ENCODE data around the gene IFT122.

Gene IFT122

GRCh38 chr3:129440618-129441190 lies 680 bp downstream of the IFT122 start:
- no peak for DNase-seq

DNA sequence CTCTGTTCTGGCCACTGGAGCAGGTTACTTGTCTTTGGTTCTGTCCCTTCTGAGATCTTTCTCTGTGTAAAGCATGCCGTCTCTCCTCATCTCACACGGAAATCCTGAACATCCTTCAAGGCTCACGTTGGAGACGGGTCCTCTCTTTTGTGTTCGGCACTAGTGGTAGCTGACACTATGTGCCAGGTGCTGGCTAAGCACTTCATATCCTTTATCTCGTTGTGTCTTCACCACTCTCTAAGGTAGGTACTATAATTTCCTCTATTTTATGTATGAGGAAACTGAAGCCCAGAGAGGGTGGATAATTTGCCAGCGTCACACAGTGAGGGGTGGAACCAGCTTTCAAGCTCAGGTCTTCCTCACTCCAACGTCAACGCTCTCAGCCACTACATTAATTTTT lies 1.2 kb downstream of the IFT122 start:
- no peak for DNase-seq

DNA sequence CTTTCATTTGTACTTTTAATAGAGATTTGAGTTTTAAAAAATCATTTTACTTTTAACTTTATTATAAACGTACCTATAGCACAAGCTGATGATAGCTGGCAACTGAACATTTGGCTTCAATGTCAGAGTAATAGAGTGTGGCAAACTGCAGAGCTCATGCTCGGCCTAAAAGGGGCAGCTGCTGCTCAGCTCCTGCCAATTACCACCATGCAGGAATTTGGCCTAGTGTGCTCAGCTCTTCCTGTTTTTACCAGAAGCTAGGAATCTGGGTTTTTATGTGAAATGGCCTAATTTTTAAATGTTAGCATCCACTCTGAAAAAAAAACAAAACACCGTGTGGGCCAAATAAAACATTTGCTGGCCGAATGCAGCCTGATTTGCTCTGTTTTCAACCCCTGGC lies 1.8 kb downstream of the IFT122 start:
- DNase-seq = no peak

DNA sequence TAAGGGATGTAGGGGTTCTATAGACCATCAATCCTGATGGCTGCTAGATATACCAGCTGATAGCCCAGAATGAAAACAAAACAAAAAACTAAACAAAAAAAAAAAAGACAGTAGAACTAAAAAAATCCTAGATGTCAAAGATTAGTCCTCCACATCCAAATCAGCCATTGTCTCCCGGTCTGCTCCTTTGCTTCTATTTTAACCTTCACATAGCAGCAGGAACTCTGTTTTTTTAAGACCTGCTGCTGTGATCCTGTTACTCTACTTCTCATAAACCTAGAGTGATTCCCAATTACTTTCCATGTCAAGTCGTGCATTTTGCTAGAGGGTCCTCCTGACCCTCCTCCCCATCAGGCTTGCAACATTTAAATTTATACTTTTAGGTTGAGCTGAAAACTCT lies 2.5 kb downstream of the IFT122 start:
- DNase-seq = no peak

- DNase-seq = no peak
These were observed 2.9 kb downstream of the IFT122 start for GRCh38 chr3:129442947-129443346.

GRCh38 chr3:129445471-129445870 lies 5.4 kb downstream of the IFT122 start:
- no peak for DNase-seq

DNA sequence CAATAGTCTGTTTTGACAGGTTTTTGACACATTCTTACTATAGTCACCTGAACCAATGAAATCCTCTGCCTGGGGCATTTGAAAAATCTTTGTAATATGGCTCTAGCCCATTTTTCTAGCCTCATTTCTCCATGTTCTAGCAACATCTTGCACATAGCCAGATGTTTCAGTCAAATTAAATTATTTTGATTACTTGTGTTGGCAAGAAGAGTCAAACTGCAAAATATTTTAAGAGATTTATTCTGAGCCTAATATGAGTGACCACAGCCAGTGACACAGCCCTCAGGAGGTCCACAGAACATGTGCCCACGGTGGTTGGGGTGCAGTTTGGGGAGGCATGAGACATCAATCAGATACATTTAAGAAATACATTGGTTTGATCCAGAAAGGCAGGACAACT lies 6.9 kb downstream of the IFT122 start:
- DNase-seq = no peak

DNA sequence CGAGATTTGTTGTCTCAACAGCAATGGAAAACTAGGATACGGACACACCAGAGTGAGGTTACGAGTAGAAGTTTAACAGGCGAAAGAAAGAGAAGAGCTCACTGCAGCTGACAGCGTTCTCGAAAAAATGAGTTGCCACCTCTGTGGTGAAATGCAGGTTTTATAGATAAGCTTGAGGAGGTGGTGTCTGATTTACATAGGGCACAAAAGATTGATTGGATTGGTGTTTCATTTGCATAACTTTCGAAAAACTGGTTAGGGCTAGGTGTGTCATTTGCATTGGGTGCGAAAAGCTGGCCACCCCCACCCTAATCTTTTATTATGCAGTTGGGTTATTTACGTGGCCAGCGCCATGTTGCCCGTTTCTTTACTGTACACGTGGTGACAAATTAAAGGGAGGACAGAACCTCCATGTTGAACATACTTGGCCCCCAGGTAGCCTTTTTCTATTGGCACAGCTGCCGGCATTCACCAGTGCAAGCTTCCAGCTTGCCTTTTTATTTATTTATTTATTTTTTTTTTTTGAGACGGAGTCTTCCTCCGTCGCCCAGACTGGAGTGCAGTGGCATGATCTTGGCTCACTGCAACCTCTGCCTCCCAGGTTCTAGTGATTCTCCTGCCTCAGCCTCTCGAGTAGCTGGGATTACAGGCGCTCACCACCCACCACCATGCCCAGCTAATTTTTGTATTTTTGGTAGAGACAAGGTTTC lies 8.3 kb downstream of the IFT122 start:
- DNase-seq = no peak

DNA sequence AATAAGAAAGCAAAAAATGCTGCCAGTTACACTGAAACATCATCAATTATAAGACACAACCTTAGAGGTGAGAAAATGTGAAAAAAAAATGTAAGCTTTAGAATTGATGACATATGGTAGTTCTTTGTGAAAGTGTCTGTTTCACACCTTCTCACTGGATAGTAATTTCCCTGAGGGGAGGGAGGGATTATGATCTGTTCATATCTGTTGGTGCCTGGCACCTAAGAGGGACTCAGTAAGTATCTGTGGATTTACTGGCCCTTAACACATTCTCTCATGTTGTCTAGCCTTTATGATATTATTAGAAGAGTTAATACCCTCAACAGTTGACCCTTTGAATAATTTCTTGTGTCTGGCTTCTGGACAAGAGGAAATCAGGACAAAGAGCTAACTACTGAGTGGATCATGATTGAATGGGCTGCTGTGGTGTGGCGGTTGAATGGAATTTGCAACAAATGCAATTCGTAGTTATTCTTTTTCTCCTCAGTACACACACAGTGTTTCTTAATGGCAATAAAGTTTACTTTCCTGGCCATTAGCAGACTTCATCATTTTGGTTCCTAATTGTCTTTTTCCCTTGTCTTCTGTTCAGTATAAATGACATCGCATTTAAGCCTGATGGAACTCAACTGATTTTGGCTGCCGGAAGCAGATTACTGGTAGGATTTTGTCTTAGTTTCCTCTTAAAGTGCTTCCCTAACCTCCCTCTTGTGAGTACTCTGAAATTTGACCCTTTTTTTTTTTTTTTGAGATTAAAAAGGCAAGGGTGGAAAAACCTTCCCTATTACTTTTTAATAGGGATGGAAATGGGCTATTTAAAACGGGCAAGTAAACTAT lies 9.5 kb downstream of the IFT122 start:
- DNase-seq = no peak

DNA sequence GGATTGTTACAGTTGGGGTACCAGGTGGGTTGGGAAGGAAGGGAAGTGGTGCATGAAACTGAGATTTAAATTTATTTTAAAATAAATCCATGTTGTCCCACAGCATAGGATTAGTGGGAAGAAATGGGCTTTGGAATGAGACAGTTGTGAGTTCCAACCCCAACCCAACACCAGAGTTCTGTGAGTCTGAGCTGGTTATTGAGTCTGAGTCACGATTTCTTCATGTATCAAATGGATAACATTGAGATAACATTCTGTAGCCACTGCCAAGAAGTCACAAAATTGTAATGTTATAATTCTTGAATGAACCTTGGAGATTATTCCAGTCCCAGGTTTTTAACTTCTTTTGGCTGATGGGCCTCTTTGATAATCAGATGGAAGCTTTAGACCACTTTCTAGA lies 13.7 kb downstream of the IFT122 start:
- no peak for DNase-seq

GRCh38 chr3:129460155-129460554 lies 20.1 kb downstream of the IFT122 start:
- no peak for DNase-seq

DNA sequence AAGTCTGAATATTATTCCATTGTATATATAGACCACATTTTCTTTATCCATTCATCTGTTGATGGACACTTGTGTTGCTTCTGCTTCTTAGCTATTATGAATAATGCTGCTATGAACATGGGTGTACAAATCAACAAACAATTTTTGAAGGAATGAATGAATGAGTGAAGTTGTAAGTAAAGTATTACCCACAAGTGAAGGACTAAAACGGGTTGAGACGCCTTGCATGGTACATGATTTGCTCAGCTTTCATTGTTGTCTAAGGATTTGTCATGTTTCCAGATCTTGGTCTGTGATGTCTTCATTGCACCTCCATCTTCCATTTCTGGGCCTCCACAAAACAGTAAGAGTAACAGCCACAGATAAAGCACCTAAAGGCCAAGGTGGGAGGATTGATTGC lies 20.5 kb downstream of the IFT122 start:
- DNase-seq = no peak

GRCh38 chr3:129461022-129461421 lies 21.0 kb downstream of the IFT122 start:
- no peak for DNase-seq

DNA sequence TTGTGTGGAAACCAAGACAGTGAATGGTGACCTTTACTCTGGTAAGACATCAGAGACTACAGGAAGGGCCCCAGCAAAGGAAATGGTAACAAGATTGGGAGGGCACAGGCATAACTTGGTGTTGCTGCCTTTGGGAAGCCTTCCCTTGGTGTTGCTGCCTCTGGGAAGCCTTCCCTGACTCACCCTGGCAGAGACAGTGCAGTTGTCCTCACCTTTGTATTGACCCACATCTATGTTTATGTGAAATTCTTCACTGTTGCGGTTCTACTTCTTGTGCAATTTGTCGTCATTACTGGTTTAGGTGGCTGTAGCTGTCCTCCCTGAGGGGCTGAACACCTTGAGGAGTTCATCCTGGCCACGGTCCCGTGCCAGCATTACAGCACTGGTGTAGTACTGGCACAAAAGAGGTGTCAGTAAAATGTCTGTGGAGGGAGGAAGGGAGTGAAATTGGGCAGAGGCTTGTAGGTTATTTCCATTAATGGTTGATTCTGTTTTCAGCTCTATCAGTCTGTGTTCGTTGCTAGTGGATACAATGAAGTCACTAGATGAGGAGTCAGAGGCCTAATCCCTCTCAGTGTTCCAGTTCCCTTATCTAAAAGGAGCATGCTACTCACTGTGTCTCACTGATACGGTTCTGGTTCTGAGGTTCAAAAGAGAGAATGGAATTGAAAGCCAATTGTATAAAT lies 21.6 kb downstream of the IFT122 start:
- no peak for DNase-seq

- no peak for DNase-seq
These were observed 22.4 kb downstream of the IFT122 start for GRCh38 chr3:129462361-129462968.

DNA sequence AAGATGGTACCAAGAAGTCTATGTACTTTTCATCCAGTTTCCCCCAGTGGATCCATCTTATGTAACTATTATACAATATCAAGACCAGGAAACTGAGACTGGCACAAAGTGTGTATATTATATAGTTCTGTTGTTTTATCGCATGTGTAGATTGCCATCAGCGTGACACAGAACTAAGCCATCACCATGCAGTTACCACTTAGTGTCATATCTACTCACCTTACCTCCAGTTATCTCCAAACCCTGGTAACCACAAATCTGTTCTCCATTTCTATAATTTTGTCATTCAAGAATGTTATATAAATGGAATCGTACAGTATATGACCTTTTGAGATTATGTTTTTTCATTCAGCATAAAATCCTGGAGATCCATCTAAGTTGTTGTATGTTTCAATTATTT lies 23.1 kb downstream of the IFT122 start:
- no peak for DNase-seq

DNA sequence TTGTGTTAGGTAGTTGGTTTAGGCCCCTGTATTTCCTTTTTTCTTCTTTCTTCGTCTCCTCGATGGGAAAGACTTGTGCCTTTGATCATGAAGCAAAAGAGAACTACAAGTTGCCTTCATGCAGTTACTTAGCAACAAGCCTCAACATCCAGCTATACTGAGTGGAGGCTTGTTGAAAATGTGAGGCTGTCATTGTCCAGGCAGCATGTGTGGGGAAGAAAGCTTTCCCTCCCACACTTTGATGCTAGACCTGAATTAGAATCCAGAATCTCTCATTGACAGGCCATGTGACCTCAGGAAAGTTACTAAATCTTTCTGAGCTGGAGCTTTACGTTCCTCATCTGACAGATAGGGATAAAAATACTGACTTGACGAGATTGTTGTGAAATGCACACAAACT lies 23.7 kb downstream of the IFT122 start:
- DNase-seq = no peak

DNA sequence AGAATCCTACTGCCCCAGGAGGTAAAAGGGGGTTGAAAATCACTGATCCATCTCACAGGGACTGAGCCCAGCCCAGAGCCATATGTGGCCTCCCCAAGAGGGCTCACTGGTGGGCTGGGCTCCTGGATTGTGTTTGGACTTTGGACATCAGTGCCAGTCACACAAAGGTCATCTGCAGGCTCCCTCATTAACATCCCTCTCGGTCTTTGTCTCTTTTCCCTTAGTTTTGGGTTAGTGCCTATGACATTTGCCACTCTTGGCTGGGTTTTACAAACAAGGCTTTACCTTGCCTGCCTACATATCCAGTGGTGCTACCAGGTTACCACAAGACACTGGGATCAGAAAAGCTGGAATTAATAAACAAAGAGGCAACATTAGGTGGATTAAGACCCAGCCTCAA lies 27.9 kb downstream of the IFT122 start:
- DNase-seq = no peak

DNA sequence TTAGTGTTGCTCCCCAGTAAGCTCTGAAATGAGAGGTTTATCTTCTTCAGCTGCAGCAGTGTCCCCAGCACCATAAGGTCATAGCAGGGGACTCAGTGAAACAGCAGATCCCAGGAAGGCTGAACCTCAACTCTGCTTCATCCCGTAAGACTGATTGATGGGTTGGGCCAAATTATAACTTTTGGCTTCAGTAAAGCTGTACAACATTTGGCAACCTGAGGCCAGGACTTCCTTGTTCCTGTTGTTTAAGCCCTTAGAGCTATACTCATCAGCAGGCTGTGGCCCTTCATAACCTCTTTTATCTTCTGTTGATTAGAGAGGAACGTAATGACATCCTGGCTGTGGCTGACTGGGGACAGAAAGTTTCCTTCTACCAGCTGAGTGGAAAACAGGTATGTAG lies 29.0 kb downstream of the IFT122 start:
- no peak for DNase-seq

- DNase-seq = no peak
These were observed 30.8 kb downstream of the IFT122 start for GRCh38 chr3:129470861-129471260.

DNA sequence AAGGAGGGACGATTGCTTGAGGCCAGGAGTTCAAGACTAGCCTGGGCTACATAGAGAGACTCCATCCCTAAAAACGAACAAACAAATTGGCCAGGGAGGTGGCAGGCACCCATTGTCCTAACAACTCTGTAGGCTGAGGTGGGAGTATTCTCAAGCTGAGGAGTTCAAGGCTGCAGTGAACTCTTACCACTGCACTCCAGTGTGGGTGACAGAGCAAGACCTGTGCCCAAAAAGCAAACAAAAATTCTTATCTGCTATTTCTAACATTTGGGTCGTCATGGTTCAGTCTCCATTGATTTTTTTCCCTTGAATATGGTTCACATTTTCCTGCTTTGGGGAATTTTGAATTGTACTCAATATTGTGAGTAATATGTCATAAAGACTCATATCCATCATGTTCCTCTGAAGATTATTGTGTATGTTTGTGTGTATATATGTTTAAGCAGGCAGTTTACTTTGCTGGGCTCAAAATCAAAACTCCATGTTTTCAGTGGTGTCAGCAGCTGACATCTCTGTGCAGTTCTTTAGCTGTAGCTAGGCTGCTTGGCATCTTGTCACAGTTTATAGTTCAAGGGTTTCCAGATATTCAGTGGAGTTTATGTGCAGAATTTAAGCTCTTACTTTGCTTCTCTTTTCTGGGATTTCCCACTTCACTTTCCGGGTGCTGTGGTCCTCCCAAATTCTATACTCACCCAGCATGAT lies 33.2 kb downstream of the IFT122 start:
- no peak for DNase-seq

DNA sequence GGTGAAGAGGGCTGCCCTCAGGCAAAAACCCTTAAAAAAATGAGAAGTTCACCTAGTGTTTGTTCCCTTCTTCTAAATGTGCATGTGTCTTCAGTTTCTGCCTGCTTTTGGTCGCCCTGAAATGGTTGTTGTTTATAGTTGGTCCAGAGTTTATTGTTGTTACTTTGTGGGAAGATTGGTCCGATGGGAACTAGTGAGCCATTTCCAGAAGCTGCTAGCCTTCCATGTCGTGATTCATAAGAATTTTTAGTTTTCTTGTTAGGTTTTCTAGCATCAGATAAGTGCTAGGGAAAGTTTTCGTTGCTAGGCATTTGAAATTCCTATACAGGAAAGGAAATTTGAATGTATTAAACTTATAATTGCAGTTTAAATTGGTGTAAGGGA lies 33.7 kb downstream of the IFT122 start:
- DNase-seq = no peak

Measured in stimulated activated CD4-positive, alpha-beta T cell treated with anti-CD3 and anti-CD28 coated beads, Interleukin-12 subunit alpha, Interleukin-12 subunit beta, amount 100 ng/mL, for 4 hours (primary cell).